GM19438 (cell line): Measurements from ENCODE around the gene LSM14A.
"Not testable (repeated sequence)": the region's sequence is repeated elsewhere in the genome, so short reads cannot be mapped to it uniquely, and the experiment has no call there.

Experiments
- ATAC-seq: cut with Tn5 transposase; IDR thresholded peaks from one replicate; pipeline ENCODE4 v1.9.1; 2021; ENCODE audit warnings: low read depth; ENCODE audit not compliant: unreplicated experiment

Gene LSM14A

GRCh38 chr19:34253167-34253566 lies 80.9 kb downstream of the LSM14A start:
- ATAC-seq = not testable (repeated sequence)

GRCh38 chr19:34253681-34254045 lies 81.4 kb downstream of the LSM14A start:
- not testable (repeated sequence) for ATAC-seq

- peak; percentile 90 for ATAC-seq
These were observed 81.9 kb downstream of the LSM14A start, which contains the start of gene GARRE1 for GRCh38 chr19:34254046-34254697. Gene GARRE1 (plus strand): TSS chr19:34254554. CDS start chr19:34300474, 45,920 bp downstream.

- peak; percentile 42 for ATAC-seq
These were observed 82.6 kb downstream of the LSM14A start for GRCh38 chr19:34254698-34255432.

GRCh38 chr19:34255546-34255945 lies 83.2 kb downstream of the LSM14A start:
- ATAC-seq = no peak

- no peak for ATAC-seq
These were observed 84.7 kb downstream of the LSM14A start for GRCh38 chr19:34256835-34257558.

GRCh38 chr19:34257559-34257924 lies 85.2 kb downstream of the LSM14A start:
- no peak for ATAC-seq

- no peak for ATAC-seq
These were observed 87.2 kb downstream of the LSM14A start for GRCh38 chr19:34259367-34260095.

- no peak for ATAC-seq
These were observed 88.5 kb downstream of the LSM14A start for GRCh38 chr19:34260771-34261173.

GRCh38 chr19:34261334-34262109 lies 89.2 kb downstream of the LSM14A start:
- ATAC-seq = no peak

- ATAC-seq = no peak
These were observed 91.5 kb downstream of the LSM14A start for GRCh38 chr19:34263745-34264237.

GRCh38 chr19:34265221-34265650 lies 92.9 kb downstream of the LSM14A start:
- no peak for ATAC-seq

- ATAC-seq = no peak
These were observed 96.8 kb downstream of the LSM14A start for GRCh38 chr19:34269081-34269480.

- ATAC-seq = no peak
These were observed 97.2 kb downstream of the LSM14A start for GRCh38 chr19:34269489-34269888.

- peak; percentile 70 for ATAC-seq
These were observed 97.8 kb downstream of the LSM14A start for GRCh38 chr19:34269968-34270621.

- no peak for ATAC-seq
These were observed 100.8 kb downstream of the LSM14A start for GRCh38 chr19:34273121-34273520.

GRCh38 chr19:34274284-34274826 lies 102.1 kb downstream of the LSM14A start:
- no peak for ATAC-seq

GRCh38 chr19:34274827-34275625 lies 102.7 kb downstream of the LSM14A start:
- no peak for ATAC-seq
